H9 (cell line): ENCODE data around the gene PCDHGB5. TPM values are rescaled to one million over a fixed set of nuclear protein-coding genes. Genes with fewer than 3 reads are reported as not detected.

Experiments
- DNase-seq: peaks from one replicate; pipeline ENCODE4 v3.0.0-alpha.2; 2017
- H2AFZ ChIP-seq: one replicate; pipeline ENCODE4 v1.6.1; 2013; ENCODE audit warnings: mild to moderate bottlenecking, low read length, control low read depth, moderate library complexity
- H2AK5ac ChIP-seq: 2 replicates; pipeline ENCODE4 v1.6.1; 2013; ENCODE audit warnings: low read length, control low read depth, mixed read lengths; ENCODE audit not compliant: insufficient read length
- H2BK120ac ChIP-seq: one replicate; pipeline ENCODE4 v1.6.1; 2013; ENCODE audit warnings: low read depth, mild to moderate bottlenecking, low read length, control low read depth, inconsistent platforms; ENCODE audit not compliant: poor library complexity, severe bottlenecking
- H2BK12ac ChIP-seq: 2 replicates; pipeline ENCODE4 v1.6.1; 2013; ENCODE audit warnings: low read length, control low read depth, mixed read lengths, low read depth; ENCODE audit not compliant: insufficient read length
- H2BK15ac ChIP-seq: 2 replicates; pipeline ENCODE4 v1.6.1; 2013; ENCODE audit warnings: low read depth, low read length, control low read depth
- H2BK20ac ChIP-seq: one replicate; pipeline ENCODE4 v1.6.1; 2013; ENCODE audit warnings: low read depth, mild to moderate bottlenecking, low read length, control low read depth, inconsistent platforms; ENCODE audit not compliant: poor library complexity, severe bottlenecking
- H2BK5ac ChIP-seq: 2 replicates; pipeline ENCODE4 v1.6.1; 2013; ENCODE audit warnings: low read length, control low read depth, mixed read lengths; ENCODE audit not compliant: insufficient read length
- H3K14ac ChIP-seq: 2 replicates; pipeline ENCODE4 v1.6.1; 2013; ENCODE audit warnings: low read length, control low read depth; ENCODE audit not compliant: insufficient read depth
- H3K18ac ChIP-seq: 2 replicates; pipeline ENCODE4 v1.6.1; 2013; ENCODE audit warnings: low read depth, mild to moderate bottlenecking, mixed read lengths, low read length, control low read depth; ENCODE audit not compliant: insufficient read length
- H3K23ac ChIP-seq: 2 replicates; pipeline ENCODE4 v1.6.1; 2013; ENCODE audit warnings: low read length, control low read depth, mixed read lengths, low read depth; ENCODE audit not compliant: insufficient read length
- H3K23me2 ChIP-seq: 2 replicates; pipeline ENCODE4 v1.6.1; 2013; ENCODE audit warnings: low read depth, mild to moderate bottlenecking, mixed read lengths, low read length, control low read depth; ENCODE audit not compliant: insufficient read length, poor library complexity, severe bottlenecking
- H3K27ac ChIP-seq: 2 replicates; pipeline ENCODE4 v1.5.1; 2013; ENCODE audit warnings: low read length, control low read depth, mixed read lengths, low read depth; ENCODE audit not compliant: insufficient read length
- H3K27me3 ChIP-seq: 2 replicates; pipeline ENCODE4 v1.6.1; 2013; ENCODE audit warnings: low read length, control low read depth, inconsistent platforms; ENCODE audit not compliant: insufficient read depth
- H3K4ac ChIP-seq: 2 replicates; pipeline ENCODE4 v1.6.1; 2013; ENCODE audit warnings: low read depth, mild to moderate bottlenecking, control low read depth, inconsistent platforms, low read length, moderate library complexity
- H3K4me1 ChIP-seq: 2 replicates; pipeline ENCODE4 v1.6.1; 2013; ENCODE audit warnings: low read length, control low read depth, inconsistent platforms; ENCODE audit not compliant: insufficient read depth
- H3K4me2 ChIP-seq: 2 replicates; pipeline ENCODE4 v1.6.1; 2013; ENCODE audit warnings: low read length, control low read depth, mixed read lengths; ENCODE audit not compliant: insufficient read length, insufficient read depth
- H3K56ac ChIP-seq: 2 replicates; pipeline ENCODE4 v1.6.1; 2013; ENCODE audit warnings: low read depth, mild to moderate bottlenecking, mixed read lengths, low read length, control low read depth; ENCODE audit not compliant: insufficient read length
- H3K79me1 ChIP-seq: 2 replicates; pipeline ENCODE4 v1.6.1; 2013; ENCODE audit warnings: low read depth, mild to moderate bottlenecking, moderate library complexity, low read length, control low read depth, inconsistent platforms; ENCODE audit not compliant: insufficient read depth, poor library complexity, severe bottlenecking
- H3K79me2 ChIP-seq: 2 replicates; pipeline ENCODE4 v1.6.1; 2013; ENCODE audit warnings: low read length, control low read depth, inconsistent platforms; ENCODE audit not compliant: insufficient read depth
- H3K9ac ChIP-seq: 2 replicates; pipeline ENCODE4 v1.6.1; 2013; ENCODE audit warnings: low read length, control low read depth, mixed read lengths; ENCODE audit not compliant: insufficient read length; ENCODE audit errors: extremely low read depth
- H3K9me3 ChIP-seq: one replicate; pipeline ENCODE4 v1.6.1; 2013; ENCODE audit warnings: low read depth, low read length, inconsistent platforms; ENCODE audit not compliant: control insufficient read depth
- H3T11ph ChIP-seq: one replicate; pipeline ENCODE4 v1.6.1; 2013; ENCODE audit warnings: mild to moderate bottlenecking, low read length, control low read depth, inconsistent platforms
- H4K20me1 ChIP-seq: one replicate; pipeline ENCODE4 v1.6.1; 2013; ENCODE audit not compliant: control insufficient read depth, insufficient read length, insufficient read depth
- H4K5ac ChIP-seq: 2 replicates; pipeline ENCODE4 v1.6.1; 2013; ENCODE audit warnings: low read depth, mild to moderate bottlenecking, mixed read lengths, low read length, control low read depth; ENCODE audit not compliant: insufficient read length
- H4K8ac ChIP-seq: replicated peaks from 2 replicates; pipeline ENCODE4 v1.6.1; 2013; ENCODE audit warnings: low read length, control low read depth, mixed read lengths, low read depth; ENCODE audit not compliant: insufficient read length
- H4K91ac ChIP-seq: 2 replicates; pipeline ENCODE4 v1.6.1; 2013; ENCODE audit warnings: low read depth, mild to moderate bottlenecking, moderate library complexity, mixed read lengths, low read length, control low read depth; ENCODE audit not compliant: insufficient read length
- H3K27ac Mint-ChIP-seq, 3 experiments: 2 replicates in 2 of 3; 3 replicates in 1 of 3; pipeline ENCODE4 v1.8.0; 2020 to 2021; ENCODE audit warnings: mixed read lengths in 3 of 3, mild to moderate bottlenecking in 1 of 3, moderate library complexity in 1 of 3
- H3K27me3 Mint-ChIP-seq: 2 replicates; pipeline ENCODE4 v1.8.0; 2021; ENCODE audit warnings: low read depth, mild to moderate bottlenecking, moderate library complexity, mixed read lengths
- H3K36me3 Mint-ChIP-seq, 3 experiments: 2 replicates in 2 of 3; 3 replicates in 1 of 3; pipeline ENCODE4 v1.8.0; 2020 to 2021; ENCODE audit warnings: low read depth in 3 of 3, mixed read lengths in 3 of 3; ENCODE audit not compliant: insufficient read depth in 1 of 3
- H3K4me1 Mint-ChIP-seq, 2 experiments: 2 replicates each; pipeline ENCODE4 v1.8.0; 2020; ENCODE audit warnings: mixed read lengths in 2 of 2
- H3K4me3 Mint-ChIP-seq, 2 experiments: 2 replicates in 1 of 2; 3 replicates in 1 of 2; pipeline ENCODE4 v1.8.0; 2020 to 2021; ENCODE audit warnings: mild to moderate bottlenecking in 2 of 2, mixed read lengths in 2 of 2, moderate library complexity in 1 of 2
- H3K9me3 Mint-ChIP-seq, 2 experiments: 2 replicates in 1 of 2; 3 replicates in 1 of 2; pipeline ENCODE4 v1.8.0; 2020; ENCODE audit warnings: mild to moderate bottlenecking in 2 of 2, mixed read lengths in 2 of 2, moderate library complexity in 1 of 2
- CTCF ChIP-seq: fragments of 200-600 bp; sonication (generic); conservative IDR thresholded peaks from 3 replicates; pipeline ENCODE4 v1.8.0; 2021; ENCODE audit warnings: antibody characterized with exemption, mild to moderate bottlenecking
- WGBS: extraction: QIAGEN DNeasy Blood & Tissue Kit; methylation state at CpG from one replicate; pipeline ENCODE4 v1.1.7; 2013; ENCODE audit warnings: missing lambda C conversion rate, low lambda C conversion rate, mixed read lengths; ENCODE audit not compliant: insufficient read length; ENCODE audit errors: extremely low coverage; 5-methylcytosine and 5-hydroxymethylcytosine counted together
- total RNA-seq: library from RNA; stranded (reverse); gene quantifications from 2 replicates; pipeline ENCODE4 v1.2.1, GENCODE V29; 2021

The PCDHGB5 gene
- total RNA-seq, 1 experiment from 2014 or later, result 3.8 TPM

GRCh38 chr5:141366016-141366896 lies 31.5 kb upstream of the PCDHGB5 start:
- Mint-ChIP-seq H3K36me3 (peaks cover 44 to 60% (median 56%) of the 10 kb centered on the region in 3 experiments), H3K27me3 (peaks cover 9% of the 10 kb centered on the region), H3K4me1 (peaks cover 4 to 13% of the 10 kb centered on the region in 2 experiments; a peak in 3 of 4 replicates), H3K4me3 (no peak overlapping the region), H3K9me3 (peaks cover 65 to 72% of the 10 kb centered on the region in 2 experiments), H3K27ac (no peak overlapping the region)
- H3K4me2 ChIP-seq, result no peak overlapping the region
- no peaks in the 10 kb centered on the region for H3K4me1 ChIP-seq
- no peak overlapping the region for H3T11ph ChIP-seq
- H3K9ac ChIP-seq, result no peak overlapping the region
- no peaks in the 10 kb centered on the region for H4K20me1 ChIP-seq
- no peak overlapping the region for H3K27ac ChIP-seq
- no peak overlapping the region for H4K91ac ChIP-seq
- no peak overlapping the region for H3K23ac ChIP-seq
- no peaks in the 10 kb centered on the region for H3K79me1 ChIP-seq
- no CpG with 5 or more reads among the region's 46 CpGs for WGBS
- no peak overlapping the region for H2AK5ac ChIP-seq
- H3K9me3 ChIP-seq, result peaks cover 31% of the 10 kb centered on the region
- H3K14ac ChIP-seq, result no peak overlapping the region
- H2BK15ac ChIP-seq, result no peak overlapping the region
- no peak for DNase-seq
- no peaks in the 10 kb centered on the region for H3K79me2 ChIP-seq
- no peaks in the 10 kb centered on the region for H3K27me3 ChIP-seq
- H2BK5ac ChIP-seq, result no peak overlapping the region
- no peak overlapping the region for H2BK120ac ChIP-seq
- TF ChIP-seq CTCF, result no peak
- H4K5ac ChIP-seq, result no peak overlapping the region
- no peak overlapping the region for H2AFZ ChIP-seq
- H2BK20ac ChIP-seq, result no peak overlapping the region
- no peak overlapping the region for H3K18ac ChIP-seq
- no peak overlapping the region for H3K56ac ChIP-seq
- H2BK12ac ChIP-seq, result no peak overlapping the region
- H3K23me2 ChIP-seq, result no peaks in the 10 kb centered on the region
- no peak overlapping the region for H4K8ac ChIP-seq
- H3K4ac ChIP-seq, result no peak overlapping the region
